HG03066 (cell line): ENCODE results near the gene NABP2.
A peak's percentile ranks its signal among the peaks of the same experiment; 100 is the strongest.
"Not testable (repeated sequence)": the region's sequence is repeated elsewhere in the genome, so short reads cannot be mapped to it uniquely, and the experiment has no call there.

Source experiments
- ATAC-seq: cut with Tn5 transposase; IDR thresholded peaks from one replicate; pipeline ENCODE4 v1.9.1; 2021; ENCODE audit warnings: low read depth; ENCODE audit not compliant: unreplicated experiment

Gene NABP2

GRCh38 chr12:56266693-56267442 lies 42.7 kb downstream of the NABP2 start, which contains the start of gene COQ10A:
COQ10A (plus strand) TSS chr12:56266942; CDS start chr12:56267119, 177 bp downstream.
- ATAC-seq: peak; percentile 78

GRCh38 chr12:56267443-56268071 lies 43.4 kb downstream of the NABP2 start:
- peak; percentile 25 for ATAC-seq

- no peak for ATAC-seq
Measured at GRCh38 chr12:56271031-56271430, 46.9 kb downstream of the NABP2 start.

- ATAC-seq: not testable (repeated sequence)
Measured at GRCh38 chr12:56272468-56272867, 48.3 kb downstream of the NABP2 start.

GRCh38 chr12:56274299-56274698 lies 50.2 kb downstream of the NABP2 start:
- no peak for ATAC-seq

GRCh38 chr12:56278905-56279304 lies 54.8 kb downstream of the NABP2 start:
- ATAC-seq: no peak
